Measurements from ENCODE around the gene ZNF549. TPM values are rescaled to one million over a fixed set of nuclear protein-coding genes. Genes with fewer than 3 reads are reported as not detected.
"Not testable (repeated sequence)": the region's sequence is repeated elsewhere in the genome, so short reads cannot be mapped to it uniquely, and the experiment has no call there.

Gene ZNF549
- total RNA-seq, 1 donor from 2014 or later: 7.6 TPM

DNA sequence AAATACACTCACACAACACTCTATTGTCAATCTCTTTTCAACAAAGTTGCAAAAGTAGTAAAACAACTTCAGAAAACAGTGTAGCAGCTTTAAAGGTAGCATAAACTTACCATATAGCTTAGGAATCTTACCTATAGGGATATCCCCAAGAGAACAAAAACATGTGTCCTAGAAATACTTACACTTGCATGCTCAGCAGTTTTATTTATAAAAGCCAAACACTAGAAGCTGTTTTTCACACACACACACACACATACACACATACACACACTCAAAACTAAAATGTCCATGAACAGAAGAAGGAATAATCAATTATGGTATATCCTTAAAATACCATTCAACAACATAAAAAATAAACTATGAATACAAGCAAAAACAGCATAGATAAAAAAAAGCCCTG lies 15.7 kb upstream of the ZNF549 start:
- DNase-seq (ENCODE audit: low read depth) (no peak), FAIRE-seq (no peak)
- H3K27me3 ChIP-seq (ENCODE audit: control insufficient read depth, insufficient read depth, low read length): no peaks in the 10 kb centered on the region
- H3K4me3 ChIP-seq (ENCODE audit: low read depth, low read length): no peak overlapping the region
- TF ChIP-seq, protein P1, sequence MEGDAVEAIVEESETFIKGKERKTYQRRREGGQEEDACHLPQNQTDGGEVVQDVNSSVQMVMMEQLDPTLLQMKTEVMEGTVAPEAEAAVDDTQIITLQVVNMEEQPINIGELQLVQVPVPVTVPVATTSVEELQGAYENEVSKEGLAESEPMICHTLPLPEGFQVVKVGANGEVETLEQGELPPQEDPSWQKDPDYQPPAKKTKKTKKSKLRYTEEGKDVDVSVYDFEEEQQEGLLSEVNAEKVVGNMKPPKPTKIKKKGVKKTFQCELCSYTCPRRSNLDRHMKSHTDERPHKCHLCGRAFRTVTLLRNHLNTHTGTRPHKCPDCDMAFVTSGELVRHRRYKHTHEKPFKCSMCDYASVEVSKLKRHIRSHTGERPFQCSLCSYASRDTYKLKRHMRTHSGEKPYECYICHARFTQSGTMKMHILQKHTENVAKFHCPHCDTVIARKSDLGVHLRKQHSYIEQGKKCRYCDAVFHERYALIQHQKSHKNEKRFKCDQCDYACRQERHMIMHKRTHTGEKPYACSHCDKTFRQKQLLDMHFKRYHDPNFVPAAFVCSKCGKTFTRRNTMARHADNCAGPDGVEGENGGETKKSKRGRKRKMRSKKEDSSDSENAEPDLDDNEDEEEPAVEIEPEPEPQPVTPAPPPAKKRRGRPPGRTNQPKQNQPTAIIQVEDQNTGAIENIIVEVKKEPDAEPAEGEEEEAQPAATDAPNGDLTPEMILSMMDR (IDR thresholded peaks at IDR 0.05; ENCODE audit: insufficient read depth, low read length, severe bottlenecking): no peak
- H3K36me3 ChIP-seq (ENCODE audit: control insufficient read depth, insufficient read depth, low read length): peaks cover 8% of the 10 kb centered on the region

DNA sequence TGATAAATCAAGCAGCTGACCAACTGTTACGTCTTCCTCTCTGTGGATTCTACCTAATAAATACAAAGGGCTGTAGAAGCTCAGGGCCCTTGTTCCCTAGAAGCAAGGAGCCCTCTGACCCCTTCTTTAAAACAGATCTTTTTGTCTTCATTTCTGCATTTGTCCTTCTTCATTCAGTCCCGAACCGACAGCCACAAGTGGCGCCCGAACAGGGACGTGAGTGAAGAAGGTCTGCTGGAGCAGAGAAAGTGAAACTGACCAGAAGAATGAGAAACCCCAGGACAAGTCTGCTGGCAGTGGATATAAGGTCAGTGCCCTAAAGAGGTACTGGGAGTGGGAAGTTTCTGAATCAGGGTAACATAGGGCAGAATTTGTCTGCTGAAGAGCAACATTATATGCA lies 14.3 kb upstream of the ZNF549 start:
- FAIRE-seq (no peak), DNase-seq (ENCODE audit: low read depth) (no peak)
- TF ChIP-seq, protein P1 (IDR thresholded peaks at IDR 0.05; ENCODE audit: insufficient read depth, low read length, severe bottlenecking): no peak
- H3K27me3 ChIP-seq (ENCODE audit: control insufficient read depth, insufficient read depth, low read length): no peaks in the 10 kb centered on the region
- H3K36me3 ChIP-seq (ENCODE audit: control insufficient read depth, insufficient read depth, low read length): peaks cover 3% of the 10 kb centered on the region
- H3K4me3 ChIP-seq (ENCODE audit: low read depth, low read length): no peak overlapping the region

DNA sequence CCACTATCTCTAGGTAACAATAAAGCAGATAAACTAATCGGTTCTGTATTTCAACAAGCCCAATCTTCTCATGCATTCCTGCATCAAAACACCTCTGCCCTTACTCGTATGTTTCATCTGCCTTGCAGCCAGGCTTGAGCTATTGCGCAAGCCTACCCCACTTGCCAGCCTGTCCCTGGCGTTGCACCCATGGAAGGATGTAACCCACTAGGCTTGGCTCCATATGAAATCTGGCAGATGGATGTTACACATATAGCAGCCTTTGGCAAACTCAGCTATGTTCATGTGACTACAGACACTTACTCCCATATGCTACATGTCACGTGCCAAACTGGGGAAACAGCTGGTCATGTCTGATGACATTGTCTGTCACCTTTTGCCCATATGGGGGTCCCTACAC lies 11.9 kb upstream of the ZNF549 start:
- DNase-seq (ENCODE audit: low read depth) (no peak), FAIRE-seq (no peak)
- no peak overlapping the region for H3K4me3 ChIP-seq (ENCODE audit: low read depth, low read length)
- H3K27me3 ChIP-seq (ENCODE audit: control insufficient read depth, insufficient read depth, low read length): no peaks in the 10 kb centered on the region
- TF ChIP-seq, protein P1 (IDR thresholded peaks at IDR 0.05; ENCODE audit: insufficient read depth, low read length, severe bottlenecking): no peak
- peaks cover 3% of the 10 kb centered on the region for H3K36me3 ChIP-seq (ENCODE audit: control insufficient read depth, insufficient read depth, low read length)

DNA sequence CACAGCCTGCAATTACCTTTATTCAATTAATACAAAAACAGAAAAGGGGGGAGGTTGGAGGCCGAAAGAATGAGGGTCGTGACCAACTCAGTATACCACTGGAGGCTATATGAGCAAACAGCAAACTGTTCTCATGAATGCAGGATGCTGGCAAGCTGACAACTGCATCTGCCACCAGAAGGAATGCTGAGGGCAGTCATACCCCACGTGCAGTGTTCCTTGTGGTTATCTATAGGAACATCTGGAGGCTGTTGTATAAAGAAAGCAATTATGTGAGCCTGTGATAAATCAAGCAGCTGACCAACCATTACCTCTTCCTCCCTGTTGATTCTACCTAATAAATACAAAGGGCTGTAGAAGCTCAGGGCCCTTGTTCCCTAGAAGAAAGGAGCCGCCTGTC lies 9.1 kb upstream of the ZNF549 start:
- H3K27me3 ChIP-seq (ENCODE audit: control insufficient read depth, insufficient read depth, low read length); FAIRE-seq; DNase-seq (ENCODE audit: low read depth); H3K36me3 ChIP-seq (ENCODE audit: control insufficient read depth, insufficient read depth, low read length); H3K4me3 ChIP-seq (ENCODE audit: low read depth, low read length): not testable (repeated sequence)

DNA sequence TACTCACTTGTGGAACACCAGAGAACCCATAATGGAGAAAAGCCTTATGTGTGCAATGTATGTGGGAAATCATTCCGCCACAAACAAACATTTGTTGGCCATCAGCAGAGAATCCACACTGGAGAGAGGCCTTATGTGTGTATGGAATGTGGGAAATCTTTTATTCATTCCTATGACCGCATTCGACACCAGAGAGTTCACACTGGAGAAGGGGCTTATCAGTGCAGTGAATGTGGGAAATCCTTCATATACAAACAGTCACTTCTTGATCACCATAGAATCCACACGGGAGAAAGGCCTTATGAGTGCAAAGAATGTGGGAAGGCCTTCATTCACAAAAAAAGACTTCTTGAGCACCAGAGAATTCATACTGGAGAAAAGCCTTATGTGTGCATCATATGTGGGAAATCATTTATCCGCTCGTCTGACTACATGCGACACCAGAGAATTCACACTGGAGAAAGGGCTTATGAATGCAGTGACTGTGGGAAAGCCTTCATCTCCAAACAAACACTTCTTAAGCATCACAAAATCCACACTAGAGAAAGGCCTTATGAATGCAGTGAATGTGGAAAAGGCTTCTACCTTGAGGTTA lies 10.9 kb downstream of the ZNF549 start:
- peaks cover 8% of the 10 kb centered on the region for H3K36me3 ChIP-seq (ENCODE audit: control insufficient read depth, insufficient read depth, low read length)
- no peaks in the 10 kb centered on the region for H3K27me3 ChIP-seq (ENCODE audit: control insufficient read depth, insufficient read depth, low read length)
- H3K4me3 ChIP-seq (ENCODE audit: low read depth, low read length): no peak overlapping the region
- FAIRE-seq (no peak), DNase-seq (ENCODE audit: low read depth) (no peak)
- TF ChIP-seq, protein P1 (IDR thresholded peaks at IDR 0.05; ENCODE audit: insufficient read depth, low read length, severe bottlenecking): no peak

DNA sequence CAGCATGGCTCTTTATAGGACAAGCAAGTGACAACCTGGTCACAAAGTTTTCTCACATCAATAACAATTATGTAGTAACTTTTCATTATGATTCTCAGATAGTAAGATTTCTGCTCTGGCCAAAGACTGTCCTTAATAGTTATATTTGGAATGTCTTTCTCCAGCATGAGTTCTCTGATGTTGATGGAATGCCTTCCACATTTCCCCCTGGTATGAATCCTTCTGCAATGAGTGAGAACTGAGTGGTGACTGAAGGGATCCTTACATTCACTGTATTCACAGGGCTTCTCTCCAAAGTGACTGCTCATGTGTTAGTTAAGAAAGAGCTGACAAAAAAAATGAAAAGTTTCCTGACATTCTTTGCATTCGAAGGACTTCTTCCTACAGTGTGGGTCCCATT lies 19.4 kb downstream of the ZNF549 start:
- TF ChIP-seq, protein P1 (IDR thresholded peaks at IDR 0.05; ENCODE audit: insufficient read depth, low read length, severe bottlenecking): no peak
- FAIRE-seq: no peak
- H3K4me3 ChIP-seq (ENCODE audit: low read depth, low read length): no peak overlapping the region
- H3K36me3 ChIP-seq (ENCODE audit: control insufficient read depth, insufficient read depth, low read length): peaks cover 18% of the 10 kb centered on the region
- no peak for DNase-seq (ENCODE audit: low read depth)
- H3K27me3 ChIP-seq (ENCODE audit: control insufficient read depth, insufficient read depth, low read length): no peaks in the 10 kb centered on the region

All from bronchial epithelial cell (primary cell).